Measurements from ENCODE around the gene NUMB.

The NUMB gene

GRCh38 chr14:73307261-73307660 is 151.1 kb downstream of the NUMB start:
- no CpG with 5 or more reads among the region's 3 CpGs for WGBS, 2 donors (ENCODE audit: extremely low coverage in 2 of 2, insufficient read length in 2 of 2, insufficient replicate concordance in 1 of 2)
- H4K8ac ChIP-seq (ENCODE audit: low read depth, low read length), result no peak overlapping the region

DNA sequence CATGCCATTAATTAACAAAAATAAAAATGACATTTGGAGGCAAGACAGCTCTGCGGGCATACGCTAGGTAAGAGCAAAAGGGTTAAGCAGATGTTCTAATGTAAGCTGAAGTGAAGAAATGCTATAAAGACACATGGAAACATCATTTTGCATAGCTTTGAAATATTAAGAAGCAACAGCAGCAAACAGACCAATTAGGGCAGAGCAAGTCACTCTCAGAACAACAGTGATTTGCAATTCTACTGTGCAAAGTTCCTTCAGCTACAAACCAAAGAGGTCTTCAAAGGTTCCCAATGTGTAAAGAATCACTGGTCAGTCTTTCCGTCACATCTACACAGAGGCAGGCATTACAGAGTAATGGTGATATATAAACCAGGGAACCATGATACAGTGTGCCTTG is 152.8 kb downstream of the NUMB start:
- WGBS, 2 donors (ENCODE audit: extremely low coverage in 2 of 2, insufficient read length in 2 of 2, insufficient replicate concordance in 1 of 2), result no CpG with 5 or more reads among the region's 3 CpGs
- Histone ChIP-seq H3K9ac (ENCODE audit: low read depth, low read length, poor library complexity) (no peak overlapping the region), H3K4me3 (ENCODE audit: low read length in 2 of 2) (no peak overlapping the region), H3K27ac (replicated peaks; ENCODE audit: low read length) (no peak overlapping the region), H3K36me3 (replicated peaks in 1 of 2; ENCODE audit: control insufficient read depth in 2 of 2, insufficient read depth in 2 of 2, low read length in 2 of 2) (no peaks in the 10 kb centered on the region), H2BK5ac (ENCODE audit: low read length) (no peak overlapping the region), H3K23ac (ENCODE audit: low read depth, low read length, poor library complexity) (no peak overlapping the region), H3K14ac (ENCODE audit: low read length) (no peak overlapping the region), H2BK120ac (ENCODE audit: low read depth, low read length) (no peak overlapping the region), H2AK5ac (ENCODE audit: low read depth, low read length) (no peak overlapping the region), H3K9me3 (replicated peaks in 1 of 2; ENCODE audit: control insufficient read depth in 2 of 2, insufficient read depth in 1 of 2, low read depth in 1 of 2, low read length in 2 of 2) (no peaks in the 10 kb centered on the region), H3K4me1 (ENCODE audit: control insufficient read depth in 2 of 2, insufficient read depth in 1 of 2, low read depth in 1 of 2, low read length in 2 of 2) (peaks cover 0 to 1% of the 10 kb centered on the region in 2 donors), H4K91ac (ENCODE audit: low read depth, low read length, poor library complexity) (no peak overlapping the region), H3K79me1 (ENCODE audit: low read depth, low read length) (no peaks in the 10 kb centered on the region), H3K27me3 (ENCODE audit: control insufficient read depth in 3 of 3, insufficient read depth in 3 of 3, low read depth in 1 of 3, low read length in 3 of 3) (no peaks in the 10 kb centered on the region), H2BK12ac (ENCODE audit: low read length) (no peak overlapping the region), H3K18ac (ENCODE audit: low read length) (no peak overlapping the region), H3K4me2 (ENCODE audit: insufficient read depth, low read length, poor library complexity, severe bottlenecking) (no peak overlapping the region), H4K8ac (ENCODE audit: low read depth, low read length) (no peak overlapping the region), H3K4ac (ENCODE audit: low read length) (no peak overlapping the region), H2BK15ac (ENCODE audit: low read length) (no peak overlapping the region), H2AFZ (ENCODE audit: low read length) (no peak overlapping the region)
- DNase-seq (ENCODE audit: low spot score), result no peak

More at GRCh38 chr14:73307261-73307660, 151.1 kb downstream of the NUMB start:
- Histone ChIP-seq H2BK5ac (ENCODE audit: low read length) (no peak overlapping the region), H3K4me2 (ENCODE audit: insufficient read depth, low read length, poor library complexity, severe bottlenecking) (no peak overlapping the region), H2BK15ac (ENCODE audit: low read length) (no peak overlapping the region), H3K36me3 (replicated peaks in 1 of 2; ENCODE audit: control insufficient read depth in 2 of 2, insufficient read depth in 2 of 2, low read length in 2 of 2) (no peaks in the 10 kb centered on the region), H4K91ac (ENCODE audit: low read depth, low read length, poor library complexity) (no peak overlapping the region), H2BK120ac (ENCODE audit: low read depth, low read length) (no peak overlapping the region), H3K4me1 (ENCODE audit: control insufficient read depth in 2 of 2, insufficient read depth in 1 of 2, low read depth in 1 of 2, low read length in 2 of 2) (peaks cover 0 to 1% of the 10 kb centered on the region in 2 donors), H3K14ac (ENCODE audit: low read length) (no peak overlapping the region), H2BK12ac (ENCODE audit: low read length) (no peak overlapping the region), H3K79me1 (ENCODE audit: low read depth, low read length) (no peaks in the 10 kb centered on the region), H3K9me3 (replicated peaks in 1 of 2; ENCODE audit: control insufficient read depth in 2 of 2, insufficient read depth in 1 of 2, low read depth in 1 of 2, low read length in 2 of 2) (no peaks in the 10 kb centered on the region), H2AK5ac (ENCODE audit: low read depth, low read length) (no peak overlapping the region), H3K18ac (ENCODE audit: low read length) (no peak overlapping the region), H3K27ac (replicated peaks; ENCODE audit: low read length) (no peak overlapping the region), H3K9ac (ENCODE audit: low read depth, low read length, poor library complexity) (no peak overlapping the region), H3K23ac (ENCODE audit: low read depth, low read length, poor library complexity) (no peak overlapping the region), H3K4me3 (ENCODE audit: low read length in 2 of 2) (no peak overlapping the region), H3K4ac (ENCODE audit: low read length) (no peak overlapping the region), H3K27me3 (ENCODE audit: control insufficient read depth in 3 of 3, insufficient read depth in 3 of 3, low read depth in 1 of 3, low read length in 3 of 3) (no peaks in the 10 kb centered on the region), H2AFZ (ENCODE audit: low read length) (no peak overlapping the region)
- no peak for DNase-seq (ENCODE audit: low spot score)

DNA sequence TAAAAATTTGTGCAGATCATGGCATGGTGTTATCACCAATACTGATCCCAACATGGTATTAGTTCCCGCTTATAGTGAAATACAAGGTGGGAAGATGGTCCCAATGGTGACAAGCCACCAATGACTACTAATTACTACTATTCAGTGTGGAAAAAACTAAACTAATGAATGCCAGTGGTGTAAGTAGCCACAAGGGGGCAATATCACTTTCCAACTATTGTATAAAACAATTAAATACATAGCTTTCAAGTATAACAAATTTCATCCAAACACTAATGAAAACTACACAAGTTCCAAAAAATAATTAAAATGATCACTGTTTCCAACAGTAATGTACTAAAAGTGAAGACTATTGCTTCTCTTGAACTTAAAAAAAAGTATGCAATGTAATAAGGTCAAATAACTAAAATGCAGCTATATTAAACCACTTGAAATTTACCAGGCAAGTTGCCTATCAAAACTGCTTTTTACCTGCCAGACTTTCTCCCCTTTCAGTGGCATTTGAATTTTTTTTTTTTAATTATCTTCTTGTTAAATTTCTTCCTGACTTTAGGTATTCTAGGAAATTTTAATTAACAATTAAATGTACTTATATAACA is 163.0 kb downstream of the NUMB start:
- no peak overlapping the region for H2AFZ ChIP-seq (ENCODE audit: low read length)
- no peak overlapping the region for H3K23ac ChIP-seq (ENCODE audit: low read depth, low read length, poor library complexity)
- H2BK15ac ChIP-seq (ENCODE audit: low read length), result no peak overlapping the region
- H2AK5ac ChIP-seq (ENCODE audit: low read depth, low read length), result no peak overlapping the region
- H3K4me3 ChIP-seq (ENCODE audit: low read length in 2 of 2), result no peak overlapping the region
- H3K9ac ChIP-seq (ENCODE audit: low read depth, low read length, poor library complexity), result no peak overlapping the region
- DNase-seq (ENCODE audit: low spot score), result no peak
- no CpG with 5 or more reads among the region's 1 CpG for WGBS, 2 donors (ENCODE audit: extremely low coverage in 2 of 2, insufficient read length in 2 of 2, insufficient replicate concordance in 1 of 2)
- H3K4me2 ChIP-seq (ENCODE audit: insufficient read depth, low read length, poor library complexity, severe bottlenecking), result no peak overlapping the region
- H2BK5ac ChIP-seq (ENCODE audit: low read length), result no peak overlapping the region
- H2BK120ac ChIP-seq (ENCODE audit: low read depth, low read length), result no peak overlapping the region
- no peaks in the 10 kb centered on the region for H3K79me1 ChIP-seq (ENCODE audit: low read depth, low read length)
- H3K4ac ChIP-seq (ENCODE audit: low read length), result no peak overlapping the region
- no peaks in the 10 kb centered on the region for H3K4me1 ChIP-seq (ENCODE audit: control insufficient read depth in 2 of 2, insufficient read depth in 1 of 2, low read depth in 1 of 2, low read length in 2 of 2)
- no peak overlapping the region for H2BK12ac ChIP-seq (ENCODE audit: low read length)
- H4K8ac ChIP-seq (ENCODE audit: low read depth, low read length), result no peak overlapping the region
- no peak overlapping the region for H4K91ac ChIP-seq (ENCODE audit: low read depth, low read length, poor library complexity)
- H3K27ac ChIP-seq (replicated peaks; ENCODE audit: low read length), result no peak overlapping the region
- no peak overlapping the region for H3K18ac ChIP-seq (ENCODE audit: low read length)
- H3K9me3 ChIP-seq (replicated peaks in 1 of 2; ENCODE audit: control insufficient read depth in 2 of 2, insufficient read depth in 1 of 2, low read depth in 1 of 2, low read length in 2 of 2), result no peaks in the 10 kb centered on the region
- peaks cover 4 to 16% of the 10 kb centered on the region in 2 donors for H3K36me3 ChIP-seq (replicated peaks in 1 of 2; ENCODE audit: control insufficient read depth in 2 of 2, insufficient read depth in 2 of 2, low read length in 2 of 2)
- no peak overlapping the region for H3K14ac ChIP-seq (ENCODE audit: low read length)
- H3K27me3 ChIP-seq (ENCODE audit: control insufficient read depth in 3 of 3, insufficient read depth in 3 of 3, low read depth in 1 of 3, low read length in 3 of 3), result no peaks in the 10 kb centered on the region

- no peak overlapping the region for H2BK15ac ChIP-seq (ENCODE audit: low read length)
- H2BK120ac ChIP-seq (ENCODE audit: low read depth, low read length), result no peak overlapping the region
- no peak overlapping the region for H3K18ac ChIP-seq (ENCODE audit: low read length)
- H3K14ac ChIP-seq (ENCODE audit: low read length), result no peak overlapping the region
- H4K91ac ChIP-seq (ENCODE audit: low read depth, low read length, poor library complexity), result no peak overlapping the region
- peaks cover 4 to 17% of the 10 kb centered on the region in 2 donors for H3K36me3 ChIP-seq (replicated peaks in 1 of 2; ENCODE audit: control insufficient read depth in 2 of 2, insufficient read depth in 2 of 2, low read length in 2 of 2)
- no peak overlapping the region for H2AFZ ChIP-seq (ENCODE audit: low read length)
- H3K9ac ChIP-seq (ENCODE audit: low read depth, low read length, poor library complexity), result no peak overlapping the region
- H3K4me3 ChIP-seq (ENCODE audit: low read length in 2 of 2), result no peak overlapping the region
- H3K27ac ChIP-seq (replicated peaks; ENCODE audit: low read length), result no peak overlapping the region
- no peak overlapping the region for H3K4ac ChIP-seq (ENCODE audit: low read length)
- WGBS, 2 donors (ENCODE audit: extremely low coverage in 2 of 2, insufficient read length in 2 of 2, insufficient replicate concordance in 1 of 2), result no CpG with 5 or more reads among the region's 12 CpGs
- no peak overlapping the region for H2AK5ac ChIP-seq (ENCODE audit: low read depth, low read length)
- no peak overlapping the region for H3K23ac ChIP-seq (ENCODE audit: low read depth, low read length, poor library complexity)
- no peak overlapping the region for H3K4me2 ChIP-seq (ENCODE audit: insufficient read depth, low read length, poor library complexity, severe bottlenecking)
- H3K27me3 ChIP-seq (ENCODE audit: control insufficient read depth in 3 of 3, insufficient read depth in 3 of 3, low read depth in 1 of 3, low read length in 3 of 3), result no peaks in the 10 kb centered on the region
- no peak overlapping the region for H4K8ac ChIP-seq (ENCODE audit: low read depth, low read length)
- H3K9me3 ChIP-seq (replicated peaks in 1 of 2; ENCODE audit: control insufficient read depth in 2 of 2, insufficient read depth in 1 of 2, low read depth in 1 of 2, low read length in 2 of 2), result no peaks in the 10 kb centered on the region
- H2BK12ac ChIP-seq (ENCODE audit: low read length), result no peak overlapping the region
- H3K4me1 ChIP-seq (ENCODE audit: control insufficient read depth in 2 of 2, insufficient read depth in 1 of 2, low read depth in 1 of 2, low read length in 2 of 2), result no peaks in the 10 kb centered on the region
- no peak for DNase-seq (ENCODE audit: low spot score)
- no peak overlapping the region for H2BK5ac ChIP-seq (ENCODE audit: low read length)
- H3K79me1 ChIP-seq (ENCODE audit: low read depth, low read length), result no peaks in the 10 kb centered on the region
Measured at GRCh38 chr14:73293782-73294781, 164.3 kb downstream of the NUMB start.

All from neuronal stem cell (in vitro differentiated cells).